HG02943 (cell line): ENCODE measurements around the gene FHIT.
"Not testable (repeated sequence)": the region's sequence is repeated elsewhere in the genome, so short reads cannot be mapped to it uniquely, and the experiment has no call there.

Source experiments
- ATAC-seq: cut with Tn5 transposase; IDR thresholded peaks from one replicate; pipeline ENCODE4 v1.9.1; 2021; ENCODE audit warnings: mild to moderate bottlenecking, low read depth, moderate library complexity; ENCODE audit not compliant: unreplicated experiment

Gene FHIT

GRCh38 chr3:60953351-60953750 lies 297.9 kb downstream of the FHIT start:
- no peak for ATAC-seq

DNA sequence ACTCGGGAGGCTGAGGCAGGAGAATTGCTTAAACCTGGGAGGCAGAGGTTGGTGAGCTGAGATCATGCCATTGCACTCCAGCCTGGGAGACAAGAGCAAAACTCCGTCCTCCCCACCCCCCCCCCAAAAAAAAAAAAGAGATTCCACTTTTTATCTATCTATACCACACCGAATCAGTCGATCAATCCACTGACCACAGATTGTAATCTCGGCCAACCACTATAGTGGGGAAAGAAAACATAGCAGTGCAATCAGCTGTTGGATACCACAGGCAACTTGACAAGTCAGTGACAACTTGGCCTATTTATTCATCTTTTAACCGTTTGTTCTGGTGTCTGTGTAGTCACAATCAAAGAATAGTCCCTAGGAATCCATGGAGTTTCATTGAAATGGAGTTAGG lies 299.2 kb downstream of the FHIT start:
- no peak for ATAC-seq

GRCh38 chr3:60949146-60949545 lies 302.1 kb downstream of the FHIT start:
- ATAC-seq: no peak

- no peak for ATAC-seq
Observed at GRCh38 chr3:60948488-60948887, 302.8 kb downstream of the FHIT start.

- ATAC-seq: no peak
Observed at GRCh38 chr3:60935709-60936108, 315.5 kb downstream of the FHIT start.

DNA sequence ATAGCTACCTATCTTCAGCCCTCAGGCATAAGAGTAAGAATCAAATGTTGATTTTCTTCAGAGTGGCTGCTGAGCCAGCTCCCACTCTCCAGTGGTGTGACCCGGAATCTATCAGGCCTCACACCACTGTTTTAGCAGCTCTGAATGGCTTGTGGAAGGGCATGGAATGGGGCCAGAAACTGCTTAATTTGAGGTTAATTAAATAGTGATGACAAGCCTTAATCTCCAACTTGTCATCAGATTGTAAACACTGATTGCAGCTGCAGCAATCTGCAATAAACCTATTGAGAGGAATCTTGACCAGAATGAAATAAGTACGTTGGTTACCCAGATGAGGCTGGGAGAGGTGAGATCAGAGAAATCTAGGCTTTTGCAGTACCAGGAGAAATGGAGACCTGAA lies 317.4 kb downstream of the FHIT start:
- no peak for ATAC-seq

- ATAC-seq: no peak
Observed at GRCh38 chr3:60932643-60933042, 318.6 kb downstream of the FHIT start.

DNA sequence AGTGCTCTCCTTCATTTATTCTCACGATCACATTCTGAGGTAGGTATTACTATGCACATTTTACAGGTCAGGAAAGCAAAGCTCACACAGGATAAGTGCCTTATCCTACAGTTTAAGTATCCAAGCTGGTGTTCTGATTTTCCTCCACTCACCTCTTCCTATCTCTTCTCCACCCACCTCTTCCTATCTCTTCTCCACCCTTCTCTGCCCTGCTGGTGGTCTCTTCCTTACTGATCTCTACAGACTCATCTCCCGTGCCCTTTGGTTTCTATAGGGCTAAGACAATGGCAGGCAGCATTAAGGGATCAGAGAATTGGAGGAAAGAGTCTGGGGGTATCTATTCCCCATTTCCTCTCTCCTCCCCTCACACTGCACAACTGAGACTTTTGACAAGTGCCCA lies 319.1 kb downstream of the FHIT start:
- no peak for ATAC-seq

- no peak for ATAC-seq
Observed at GRCh38 chr3:60931452-60931851, 319.8 kb downstream of the FHIT start.

DNA sequence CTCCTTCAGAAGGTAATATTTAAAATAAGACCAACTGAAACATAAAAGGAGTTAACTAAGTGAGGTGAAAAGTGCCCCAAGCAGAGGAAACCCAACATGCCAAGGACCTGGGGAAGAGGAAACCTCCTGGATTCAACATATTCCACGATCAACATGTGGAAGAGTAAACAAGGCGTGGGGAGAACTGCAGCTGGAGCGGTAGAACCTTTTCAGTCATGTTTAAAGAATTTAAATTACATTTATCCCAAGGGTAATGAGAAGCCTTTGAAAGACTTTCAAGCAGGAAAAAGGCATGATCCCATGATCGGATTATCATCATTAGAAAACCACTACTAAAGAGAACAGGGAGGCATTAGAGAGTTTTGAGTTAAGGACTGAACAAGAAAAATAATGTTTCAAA lies 330.7 kb downstream of the FHIT start:
- ATAC-seq: no peak

DNA sequence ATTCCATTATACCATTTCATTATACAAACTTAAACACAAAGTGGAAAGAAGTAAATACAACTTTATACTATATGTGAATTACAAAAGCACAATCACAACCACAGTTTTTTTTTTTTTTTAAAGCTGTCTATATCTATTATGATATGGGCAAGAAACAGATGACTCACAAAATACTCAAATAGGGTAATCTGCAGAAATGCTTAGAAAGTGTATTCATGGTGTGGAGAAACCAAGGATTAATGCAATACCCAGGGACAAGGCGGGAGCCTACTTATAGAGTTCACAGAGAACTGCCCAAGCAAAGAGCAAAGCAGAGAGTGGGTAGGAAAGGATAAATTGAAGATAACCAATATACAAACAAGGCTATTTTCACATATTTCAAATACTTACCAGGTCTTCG lies 332.0 kb downstream of the FHIT start:
- ATAC-seq: no peak

DNA sequence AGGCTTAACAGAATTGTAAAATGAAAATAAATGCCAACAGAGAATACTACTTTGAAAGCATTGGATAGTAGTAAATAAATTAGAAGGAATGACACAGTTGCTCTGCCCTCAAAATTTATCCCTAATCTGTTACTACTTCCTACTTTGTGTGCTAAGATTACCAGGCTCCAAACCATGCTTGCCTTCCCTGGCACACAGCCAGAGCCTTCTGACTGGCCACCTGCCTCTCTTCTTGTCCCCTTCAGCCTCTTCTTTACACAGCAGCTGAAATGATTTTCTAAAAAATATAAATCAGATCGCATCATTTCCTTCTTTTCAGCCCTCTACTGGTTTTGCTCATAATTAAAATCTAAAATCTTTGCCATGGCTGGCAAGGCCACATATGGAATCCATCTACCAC lies 334.1 kb downstream of the FHIT start:
- no peak for ATAC-seq

GRCh38 chr3:60916546-60916945 lies 334.7 kb downstream of the FHIT start:
- no peak for ATAC-seq

DNA sequence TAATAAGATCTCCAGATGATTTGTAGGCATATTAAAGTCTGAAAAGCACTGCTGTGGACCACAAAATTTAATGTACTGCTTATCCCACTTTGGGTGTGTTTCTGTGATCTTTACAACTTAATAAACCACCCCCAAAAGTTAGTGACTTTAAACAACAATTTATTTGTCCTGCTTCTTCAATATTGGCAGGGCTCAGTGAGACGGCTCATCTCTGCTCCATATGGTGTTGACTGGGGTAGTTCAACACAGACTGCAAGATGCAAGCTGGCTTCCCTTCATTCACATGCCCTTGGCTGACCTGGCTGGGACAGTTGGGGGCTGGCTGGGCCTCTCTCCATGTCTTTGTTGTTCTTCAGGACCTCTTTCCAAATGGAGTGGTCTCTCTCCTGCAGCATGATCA lies 337.8 kb downstream of the FHIT start:
- ATAC-seq: no peak

GRCh38 chr3:60912876-60913275 lies 338.4 kb downstream of the FHIT start:
- no peak for ATAC-seq

GRCh38 chr3:60912142-60912541 lies 339.1 kb downstream of the FHIT start:
- no peak for ATAC-seq

DNA sequence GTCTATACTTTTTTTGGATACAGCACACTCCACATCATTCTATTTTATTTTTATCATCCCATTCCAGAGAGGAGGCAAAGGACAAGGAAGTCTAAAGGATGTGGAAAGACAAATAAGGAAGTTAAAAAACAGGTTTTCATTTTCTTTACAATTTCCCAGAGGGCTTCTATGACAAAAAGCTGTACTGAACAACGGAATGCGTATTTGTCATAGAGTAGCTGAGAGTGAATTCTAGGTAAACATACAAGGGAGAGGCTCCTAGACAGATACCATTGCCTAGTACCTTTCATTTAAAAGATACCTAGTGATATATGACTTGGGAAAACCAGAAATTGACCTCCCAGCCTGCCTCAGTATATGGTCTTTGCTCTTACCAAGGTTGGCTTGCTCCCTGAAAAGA lies 341.7 kb downstream of the FHIT start:
- ATAC-seq: no peak

GRCh38 chr3:60906283-60906682 lies 345.0 kb downstream of the FHIT start:
- ATAC-seq: no peak

GRCh38 chr3:60898321-60898720 lies 352.9 kb downstream of the FHIT start:
- ATAC-seq: no peak

DNA sequence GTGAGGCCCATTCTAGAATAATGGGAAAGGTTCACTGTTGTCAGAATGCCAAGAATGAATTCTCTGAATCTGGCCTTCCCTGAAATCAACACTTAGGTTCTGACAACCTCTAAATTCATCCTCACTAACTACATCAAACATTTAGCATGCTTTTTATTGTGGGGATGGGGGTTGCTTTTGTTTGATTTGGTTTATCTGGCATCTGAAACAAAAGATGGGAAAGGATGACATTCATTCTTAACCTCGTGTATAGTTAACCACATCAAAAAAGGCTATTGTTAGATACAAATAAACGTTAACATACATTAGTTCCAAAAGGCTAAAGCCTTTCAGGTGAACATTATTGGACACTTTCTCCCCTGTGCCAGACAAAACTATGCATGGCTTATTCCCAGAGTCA lies 357.3 kb downstream of the FHIT start:
- no peak for ATAC-seq

DNA sequence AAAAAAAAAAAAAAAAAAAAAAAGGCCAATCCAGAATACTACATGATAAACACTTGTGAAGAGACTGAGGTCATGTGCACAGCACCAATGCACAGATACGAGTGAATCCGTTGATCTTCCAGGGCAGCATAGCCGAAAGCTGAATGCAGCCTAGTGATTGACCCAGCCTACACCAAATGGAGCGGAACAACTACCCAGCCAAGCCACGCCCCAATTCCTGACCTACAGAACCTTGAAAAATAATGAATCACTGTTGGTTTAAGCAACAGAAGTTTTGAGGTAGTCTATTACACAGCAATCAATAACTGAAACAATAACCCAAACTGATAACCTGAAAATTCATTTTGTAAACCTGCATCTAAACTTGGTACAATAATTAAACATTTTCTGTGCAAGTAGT lies 361.0 kb downstream of the FHIT start:
- ATAC-seq: no peak

DNA sequence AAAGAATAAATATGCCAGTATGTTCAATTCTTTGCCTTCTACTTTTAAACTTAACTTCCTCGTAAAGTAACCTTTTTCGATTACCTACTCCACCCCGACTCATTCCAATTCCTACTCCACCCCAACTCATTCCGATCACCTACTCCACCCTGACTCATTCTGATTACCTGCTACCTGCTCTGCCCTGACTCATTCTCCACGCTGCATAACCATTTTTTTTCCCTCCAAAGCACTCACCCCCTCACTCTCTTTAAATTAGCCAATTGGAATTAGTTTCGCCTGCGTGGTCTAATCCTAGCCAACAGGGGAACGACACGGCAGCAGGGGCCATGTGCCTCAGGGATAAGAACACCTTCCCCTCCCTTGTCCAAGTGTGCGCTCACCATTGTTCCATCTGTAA lies 362.3 kb downstream of the FHIT start:
- ATAC-seq: not testable (repeated sequence)

DNA sequence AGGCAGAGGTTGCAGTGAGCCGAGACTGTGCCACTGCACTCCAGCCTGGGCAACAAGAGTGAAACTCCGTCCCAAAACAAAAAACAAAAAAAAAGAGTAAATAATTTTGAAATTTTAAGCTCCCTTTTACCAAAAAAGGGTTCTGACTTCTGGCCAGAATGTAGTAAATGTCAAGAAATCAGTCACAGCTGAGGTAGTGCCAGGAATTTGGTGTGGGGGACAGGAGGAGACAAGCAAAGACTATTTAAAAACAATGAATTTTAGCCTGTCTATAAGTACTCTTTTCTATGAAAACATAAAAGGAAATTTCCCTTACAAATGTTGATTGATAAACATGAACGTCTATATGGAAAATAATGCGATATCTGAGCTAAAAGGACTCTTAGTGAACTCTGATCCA lies 363.7 kb downstream of the FHIT start:
- no peak for ATAC-seq

- no peak for ATAC-seq
Observed at GRCh38 chr3:60886518-60886917, 364.7 kb downstream of the FHIT start.
